Gastroesophageal sphincter (tissue), 4 donors: Measurements from ENCODE around the gene LARGE1. TPM values are rescaled to one million over a fixed set of nuclear protein-coding genes. Genes with fewer than 3 reads are reported as not detected.

ENCODE experiments used
- ATAC-seq: fragments of 150-250 bp; one replicate; pipeline ENCODE4 v1.9.1; 2016; ENCODE audit warnings: mild to moderate bottlenecking, moderate library complexity
- H3K27ac ChIP-seq, 4 donors: fragments of 200-600 bp; sonication (generic) in 3 of 4; 1 replicate in 3 of 4; 2 replicates in 1 of 4; pipeline ENCODE4 v1.5.1; 2016 to 2019
- H3K27me3 ChIP-seq: fragments of 200-600 bp; sonication (generic); one replicate; pipeline ENCODE4 v1.5.1; 2019
- H3K36me3 ChIP-seq, 2 donors: fragments of 200-600 bp; sonication (generic); one replicate each; pipeline ENCODE4 v1.5.1; 2019; ENCODE audit warnings: control low read depth in 1 of 2
- H3K4me1 ChIP-seq, 3 donors: fragments of 200-600 bp; sonication (generic); 1 replicate in 2 of 3; 2 replicates in 1 of 3; pipeline ENCODE4 v1.5.1; 2016 to 2019; ENCODE audit warnings: control low read depth in 2 of 3
- H3K4me3 ChIP-seq, 2 donors: fragments of 200-600 bp; sonication (generic); one replicate each; pipeline ENCODE4 v1.5.1; 2019; ENCODE audit warnings: mild to moderate bottlenecking in 1 of 2, moderate library complexity in 1 of 2
- H3K9me3 ChIP-seq, 3 donors: fragments of 200-600 bp; sonication (generic); one replicate each; pipeline ENCODE4 v1.5.1; 2017 to 2019; ENCODE audit warnings: control low read depth in 2 of 3
- CTCF ChIP-seq, 4 experiments: fragments of 200-600 bp in 2 of 4; fragments of 450-650 bp in 2 of 4; sonication (generic) in 1 of 4; IDR thresholded peaks; one replicate each; pipeline ENCODE4 v1.5.1; 2017 to 2019; ENCODE audit warnings: antibody characterized with exemption in 4 of 4, mild to moderate bottlenecking in 2 of 4, moderate library complexity in 2 of 4
- EP300 ChIP-seq: sonication (generic); formaldehyde crosslinking; IDR thresholded peaks from one replicate; pipeline ENCODE4 v1.6.1; 2017; ENCODE audit warnings: antibody characterized with exemption, mild to moderate bottlenecking
- POLR2A ChIP-seq, 2 donors: fragments of 450-650 bp; IDR thresholded peaks; one replicate each; pipeline ENCODE4 v1.6.1; 2017; ENCODE audit warnings: antibody characterized with exemption in 2 of 2, mild to moderate bottlenecking in 2 of 2, moderate library complexity in 1 of 2
- POLR2AphosphoS5 ChIP-seq: sonication (generic); formaldehyde crosslinking; IDR thresholded peaks from one replicate; pipeline ENCODE4 v1.6.1; 2017; ENCODE audit warnings: antibody characterized with exemption
- WGBS, 2 donors: methylation state at CpG; one replicate each; pipeline ENCODE4 v1.1.5; 2018; ENCODE audit warnings: low coverage in 1 of 2; 5-methylcytosine and 5-hydroxymethylcytosine counted together
- small RNA-seq, 4 donors: library from RNA; depleted of rRNA; stranded (forward); fragments of <200 nt; gene quantifications; one replicate each; pipeline ENCODE3, GENCODE V24; 2016
- total RNA-seq, 4 donors: library from RNA; depleted of rRNA; stranded (reverse); fragments of >200 nt; gene quantifications; one replicate each; pipeline ENCODE4 v1.1.0, GENCODE V29; 2016

LARGE1 gene
- total RNA-seq, 4 donors from 2014 or later = 23.0 to 67.8 (median 48.0) TPM

GRCh38 chr22:33227791-33228190 lies 692.5 kb downstream of the LARGE1 start:
- H3K36me3 ChIP-seq = no peaks in the 10 kb centered on the region
- peaks cover 0 to 39% (median 0%) of the 10 kb centered on the region in 3 donors for H3K9me3 ChIP-seq
- no peak for TF ChIP-seq EP300
- TF ChIP-seq CTCF (IDR thresholded peaks at IDR 0.05) = no peak
- TF ChIP-seq POLR2A (IDR thresholded peaks at IDR 0.05) = no peak
- TF ChIP-seq POLR2AphosphoS5 = no peak
- no peak for ATAC-seq
- H3K27ac ChIP-seq = no peak overlapping the region
- H3K4me1 ChIP-seq = no peaks in the 10 kb centered on the region
- peaks cover 11% of the 10 kb centered on the region for H3K27me3 ChIP-seq
- no peak overlapping the region for H3K4me3 ChIP-seq

GRCh38 chr22:33224841-33225240 lies 695.4 kb downstream of the LARGE1 start:
- ATAC-seq = no peak
- 93 to 100% methylated on average over 1 to 3 of the region's 4 CpGs for WGBS, 2 donors
- Histone ChIP-seq H3K4me1 (no peaks in the 10 kb centered on the region), H3K4me3 (no peak overlapping the region), H3K36me3 (no peaks in the 10 kb centered on the region), H3K9me3 (peaks cover 0 to 22% (median 0%) of the 10 kb centered on the region in 3 donors), H3K27ac (no peak overlapping the region), H3K27me3 (peaks cover 11% of the 10 kb centered on the region)
- TF ChIP-seq POLR2A (IDR thresholded peaks at IDR 0.05) (no peak), POLR2AphosphoS5 (no peak), EP300 (no peak), CTCF (IDR thresholded peaks at IDR 0.05) (no peak)

Small RNA genes within 50 kb of the gene (small RNA-seq; reads per million reads assigned to genes)
- gene MIR4764 (0 reads per million in 4 donors), gene SNORA50B (0 reads per million in 4 donors)
